Upper lobe of left lung (tissue), 4 donors: Measurements from ENCODE around the gene KCP.

Experiments used
- EP300 ChIP-seq, 4 donors: sonication (generic); formaldehyde crosslinking; IDR thresholded peaks; one replicate each; pipeline ENCODE4 v1.5.1; 2017; ENCODE audit warnings: antibody characterized with exemption in 4 of 4, control low read depth in 2 of 4
- POLR2A ChIP-seq, 4 donors: fragments of 450-650 bp; IDR thresholded peaks; one replicate each; pipeline ENCODE4 v1.5.1; 2016 to 2017; ENCODE audit warnings: antibody characterized with exemption in 4 of 4, mild to moderate bottlenecking in 2 of 4
- POLR2AphosphoS5 ChIP-seq, 2 donors: sonication (generic); formaldehyde crosslinking; IDR thresholded peaks; one replicate each; pipeline ENCODE4 v1.5.1; 2017; ENCODE audit warnings: antibody characterized with exemption in 2 of 2
- TF ChIP-seq, protein P1 (sequence below), 6 experiments: fragments of 450-650 bp in 4 of 6; fragments of 200-600 bp in 2 of 6; sonication (generic) in 2 of 6; IDR thresholded peaks; one replicate each; pipeline ENCODE4 v1.5.1; 2016 to 2019; ENCODE audit warnings: antibody characterized with exemption in 6 of 6

DNA sequence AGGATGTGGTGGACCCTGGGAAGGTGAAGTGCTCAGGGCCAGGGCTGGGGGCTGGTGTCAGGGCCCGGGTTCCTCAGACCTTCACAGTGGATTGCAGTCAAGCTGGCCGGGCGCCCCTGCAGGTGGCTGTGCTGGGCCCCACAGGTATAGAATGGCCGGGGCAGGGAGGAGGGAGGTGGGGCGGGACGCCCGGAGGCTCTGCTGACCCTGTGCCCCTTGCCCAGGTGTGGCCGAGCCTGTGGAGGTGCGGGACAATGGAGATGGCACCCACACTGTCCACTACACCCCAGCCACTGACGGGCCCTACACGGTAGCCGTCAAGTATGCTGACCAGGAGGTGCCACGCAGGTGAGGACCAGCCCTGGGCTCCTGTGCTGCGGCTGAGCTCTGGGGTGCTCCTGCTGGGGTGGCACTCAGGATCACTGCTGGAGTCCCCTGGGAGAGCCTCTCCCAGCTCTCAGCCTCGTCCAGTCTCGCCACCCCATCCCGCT lies 62.7 kb downstream of the KCP start:
- TF ChIP-seq, protein P1, sequence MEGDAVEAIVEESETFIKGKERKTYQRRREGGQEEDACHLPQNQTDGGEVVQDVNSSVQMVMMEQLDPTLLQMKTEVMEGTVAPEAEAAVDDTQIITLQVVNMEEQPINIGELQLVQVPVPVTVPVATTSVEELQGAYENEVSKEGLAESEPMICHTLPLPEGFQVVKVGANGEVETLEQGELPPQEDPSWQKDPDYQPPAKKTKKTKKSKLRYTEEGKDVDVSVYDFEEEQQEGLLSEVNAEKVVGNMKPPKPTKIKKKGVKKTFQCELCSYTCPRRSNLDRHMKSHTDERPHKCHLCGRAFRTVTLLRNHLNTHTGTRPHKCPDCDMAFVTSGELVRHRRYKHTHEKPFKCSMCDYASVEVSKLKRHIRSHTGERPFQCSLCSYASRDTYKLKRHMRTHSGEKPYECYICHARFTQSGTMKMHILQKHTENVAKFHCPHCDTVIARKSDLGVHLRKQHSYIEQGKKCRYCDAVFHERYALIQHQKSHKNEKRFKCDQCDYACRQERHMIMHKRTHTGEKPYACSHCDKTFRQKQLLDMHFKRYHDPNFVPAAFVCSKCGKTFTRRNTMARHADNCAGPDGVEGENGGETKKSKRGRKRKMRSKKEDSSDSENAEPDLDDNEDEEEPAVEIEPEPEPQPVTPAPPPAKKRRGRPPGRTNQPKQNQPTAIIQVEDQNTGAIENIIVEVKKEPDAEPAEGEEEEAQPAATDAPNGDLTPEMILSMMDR (IDR thresholded peaks at IDR 0.05), result no peak
- no peak for TF ChIP-seq POLR2A (IDR thresholded peaks at IDR 0.05)
- no peak for TF ChIP-seq POLR2AphosphoS5 (IDR thresholded peaks at IDR 0.05)
- no peak for TF ChIP-seq EP300 (IDR thresholded peaks at IDR 0.05)
